ENCODE results near the gene SEMA4D.

SEMA4D gene

DNA sequence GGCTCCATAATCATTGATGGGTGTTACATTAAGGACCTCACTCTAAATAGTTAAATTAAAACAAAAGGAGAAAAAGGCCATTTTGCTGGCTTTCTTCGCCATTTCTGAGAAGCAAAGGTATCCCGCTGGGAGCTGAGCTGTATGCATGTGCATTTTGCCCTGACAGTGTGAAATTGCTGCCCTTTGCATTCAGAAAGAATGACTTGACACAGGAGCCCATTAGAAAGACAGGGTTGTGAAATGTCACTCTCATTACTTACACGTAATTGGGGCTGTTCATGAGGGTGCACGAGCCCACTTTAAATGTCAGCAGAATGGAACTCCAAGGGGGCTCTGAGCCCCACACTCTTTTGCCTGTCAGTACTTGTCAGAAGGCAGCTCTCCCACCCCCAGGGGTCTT is 85.0 kb downstream of the SEMA4D start:
- DNase-seq (ENCODE audit: low read depth in 3 of 3) = no peak

DNA sequence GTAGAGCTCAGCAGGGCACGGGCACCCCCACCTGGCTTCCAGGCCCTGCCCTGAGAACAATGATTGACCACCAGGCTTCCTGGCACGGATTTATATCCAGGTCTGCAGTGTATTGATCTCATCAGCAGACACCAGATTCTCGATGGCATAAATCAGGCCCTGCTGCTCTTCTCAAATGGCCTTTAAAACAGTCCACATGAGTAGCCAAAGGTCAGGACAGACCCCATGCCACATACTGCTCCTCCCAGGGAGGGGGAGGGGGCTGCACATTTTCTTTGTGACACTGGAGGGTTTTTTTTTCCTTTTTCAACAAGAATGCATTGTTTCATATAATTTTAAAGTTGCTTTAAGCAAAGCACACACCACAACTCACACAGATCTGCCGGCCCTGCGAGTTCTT is 85.4 kb downstream of the SEMA4D start:
- no peak for DNase-seq (ENCODE audit: low read depth in 3 of 3)

DNA sequence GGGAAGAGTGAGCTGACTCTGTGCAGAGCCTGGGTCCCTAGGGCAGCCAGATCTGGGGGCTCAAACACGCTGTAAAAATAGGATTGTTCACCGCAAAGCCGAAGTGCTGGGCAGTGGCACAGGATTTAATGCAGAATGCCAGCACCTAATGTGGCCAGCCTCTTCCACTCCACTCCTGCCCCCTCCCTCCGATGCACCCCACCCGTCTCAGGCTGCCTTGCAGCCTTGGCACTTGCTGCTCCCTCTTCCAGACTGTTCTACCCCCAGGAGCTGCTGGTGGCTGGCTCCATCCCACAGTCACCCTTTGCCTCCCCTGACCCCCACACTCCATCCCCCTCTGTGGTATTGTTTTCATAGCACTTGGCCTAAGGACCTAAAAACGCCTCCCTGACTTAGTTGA is 86.2 kb downstream of the SEMA4D start:
- no peak for DNase-seq (ENCODE audit: low read depth in 3 of 3)

DNA sequence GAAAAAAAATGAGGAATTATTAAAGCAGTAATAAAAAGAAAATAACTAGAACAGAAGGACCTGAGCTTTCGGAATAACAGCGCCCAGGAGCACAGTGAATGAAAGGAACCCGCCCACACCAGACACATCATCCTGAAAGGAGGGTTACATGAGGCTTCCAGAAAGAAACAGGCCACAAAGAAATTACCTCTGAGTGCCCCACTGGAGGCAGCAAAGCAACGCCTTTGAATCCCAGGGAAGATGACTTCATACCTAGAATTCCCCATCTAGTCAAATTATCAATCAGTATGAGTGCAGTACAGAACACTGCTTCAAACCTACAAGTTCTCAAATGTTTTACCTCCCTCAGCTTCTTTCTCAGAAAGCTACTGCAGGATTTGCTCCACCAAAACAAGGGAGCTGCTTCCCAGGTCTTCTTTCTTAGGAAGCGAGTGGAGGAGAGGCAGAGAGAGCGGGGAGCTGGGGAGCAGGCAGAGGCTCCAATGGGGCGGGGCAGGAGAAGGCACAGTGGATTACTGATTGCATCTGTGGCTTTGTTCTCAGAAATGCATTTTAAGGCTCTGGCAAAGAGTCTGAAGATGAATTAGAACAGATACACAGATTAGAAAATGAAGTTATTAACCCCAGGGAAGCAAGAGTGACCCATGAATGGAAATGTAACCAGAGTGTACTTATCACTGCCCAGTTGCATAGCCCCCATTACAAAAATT is 87.1 kb downstream of the SEMA4D start:
- peak; percentile 55 to 69 (median 68) for DNase-seq (ENCODE audit: low read depth in 3 of 3)

DNA sequence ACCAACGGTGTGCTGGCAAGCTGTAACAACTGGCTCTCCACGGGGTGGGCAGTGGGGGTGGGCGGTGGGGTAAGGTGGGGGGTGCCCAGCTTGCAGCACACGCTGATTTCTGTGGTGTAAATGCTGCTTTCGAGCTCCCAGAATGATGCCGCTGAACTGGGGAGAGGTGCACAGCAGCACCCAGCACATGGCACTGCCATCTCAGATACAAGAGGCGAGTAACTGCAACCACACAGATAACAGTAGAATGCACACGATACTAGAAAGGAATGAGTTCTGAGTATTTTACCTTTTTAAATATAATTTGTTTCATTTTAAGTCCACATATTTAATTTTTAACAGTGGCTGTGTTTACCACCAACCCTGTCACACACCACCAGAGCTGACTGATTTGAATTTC is 87.9 kb downstream of the SEMA4D start:
- DNase-seq (ENCODE audit: low read depth in 3 of 3) = no peak

DNA sequence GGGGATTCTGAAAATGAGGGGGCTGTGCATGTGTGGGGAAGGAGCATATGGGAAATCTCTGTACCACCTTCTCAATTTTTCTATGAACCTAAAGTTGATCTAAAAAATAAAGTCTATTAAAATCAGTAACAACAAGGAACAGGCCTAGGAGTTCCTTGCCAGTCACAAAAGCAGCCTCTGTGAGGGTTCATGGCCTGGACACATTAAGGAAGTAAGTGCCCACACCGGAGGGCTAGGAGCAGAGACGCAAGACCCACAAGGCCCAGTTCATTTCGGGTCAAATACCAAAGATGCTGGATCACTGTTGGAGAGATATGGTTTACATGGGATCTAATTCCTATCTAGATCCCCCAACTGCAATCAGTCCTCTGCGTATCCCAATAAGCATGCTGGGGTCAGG is 88.4 kb downstream of the SEMA4D start:
- no peak for DNase-seq (ENCODE audit: low read depth in 3 of 3)

DNA sequence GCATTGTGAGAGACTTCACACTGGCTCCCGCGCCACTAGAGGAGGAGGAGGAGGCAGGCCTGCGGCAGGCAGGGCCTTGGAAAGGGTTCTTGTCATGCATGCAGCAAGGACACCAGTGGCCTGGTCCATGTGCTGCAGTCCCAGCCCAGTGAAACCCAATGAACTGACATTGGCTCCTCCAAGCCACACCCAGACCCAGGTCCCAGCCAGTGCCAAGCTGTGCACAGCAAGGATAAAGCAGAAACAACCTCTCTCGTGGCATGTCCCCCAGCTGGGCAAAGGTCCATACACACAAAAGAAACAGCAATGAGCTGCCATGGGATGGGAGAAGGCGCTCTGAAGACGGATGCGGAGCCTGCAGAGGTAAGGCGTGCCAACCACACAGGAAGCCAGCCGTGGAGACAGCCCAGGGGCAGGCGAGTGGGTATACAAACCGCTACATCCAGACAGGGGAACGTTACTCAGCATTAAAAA is 89.2 kb downstream of the SEMA4D start:
- DNase-seq (ENCODE audit: low read depth in 3 of 3) = peak in 1 of 3 experiments; percentile 62

DNA sequence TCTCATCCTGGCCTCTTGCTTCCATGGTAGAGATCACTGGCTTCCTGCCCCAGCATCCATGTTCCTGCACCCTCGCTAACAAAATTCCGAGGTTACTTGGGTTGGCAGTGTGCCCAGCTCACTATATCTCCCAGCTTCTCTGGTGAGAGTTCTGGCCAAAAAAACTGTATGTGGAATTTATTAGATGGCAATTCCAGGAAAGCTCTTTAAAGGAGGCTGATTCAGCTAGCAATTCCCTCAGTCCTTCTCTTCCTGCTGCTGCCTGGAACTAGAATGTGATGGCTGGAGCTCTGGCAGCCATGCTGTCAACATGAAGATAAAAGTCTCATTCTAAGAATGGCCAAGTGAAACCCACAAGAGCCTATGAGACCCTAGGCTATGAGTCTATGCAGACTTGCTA is 90.8 kb downstream of the SEMA4D start:
- no peak for DNase-seq (ENCODE audit: low read depth in 3 of 3)

DNA sequence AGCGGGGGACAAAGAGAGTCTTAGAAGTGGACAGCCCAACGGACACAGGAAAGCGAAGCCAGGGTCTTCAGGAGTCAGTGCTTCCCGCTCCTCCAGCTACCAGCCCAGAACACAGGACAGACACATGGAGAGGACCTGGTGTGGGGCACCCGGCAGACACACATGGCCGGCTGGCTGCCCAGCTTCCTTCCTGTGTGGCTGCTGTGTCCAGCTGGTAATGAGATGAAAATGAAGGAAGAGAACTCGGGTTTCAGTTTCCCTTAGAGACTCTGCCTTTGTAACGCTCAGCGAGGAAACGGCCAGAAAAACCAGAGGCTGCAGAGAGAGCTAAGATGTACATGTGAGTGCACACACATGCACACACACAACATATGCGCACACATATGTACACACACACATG is 92.1 kb downstream of the SEMA4D start:
- no peak for DNase-seq (ENCODE audit: low read depth in 3 of 3)

DNA sequence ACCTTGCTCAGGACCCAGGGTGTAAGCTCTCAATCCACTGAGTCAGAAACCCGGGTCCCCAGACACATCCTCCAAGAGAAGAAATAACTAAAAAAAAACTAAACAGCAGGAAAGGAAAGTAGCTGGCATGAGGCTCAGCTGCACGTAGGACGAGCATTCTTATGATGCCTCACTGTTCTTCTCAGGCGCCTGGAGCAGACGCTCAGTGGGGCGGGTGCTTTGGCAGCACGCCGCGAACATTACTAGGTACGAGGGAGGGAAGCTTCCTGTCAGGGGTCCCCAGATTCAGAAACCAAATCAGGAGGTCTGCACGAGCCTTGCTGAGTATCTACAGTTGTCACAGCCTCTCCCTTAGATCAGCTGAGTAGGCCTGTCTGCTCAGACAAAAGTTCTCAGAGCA is 93.8 kb downstream of the SEMA4D start:
- DNase-seq (ENCODE audit: low read depth in 3 of 3) = no peak

DNA sequence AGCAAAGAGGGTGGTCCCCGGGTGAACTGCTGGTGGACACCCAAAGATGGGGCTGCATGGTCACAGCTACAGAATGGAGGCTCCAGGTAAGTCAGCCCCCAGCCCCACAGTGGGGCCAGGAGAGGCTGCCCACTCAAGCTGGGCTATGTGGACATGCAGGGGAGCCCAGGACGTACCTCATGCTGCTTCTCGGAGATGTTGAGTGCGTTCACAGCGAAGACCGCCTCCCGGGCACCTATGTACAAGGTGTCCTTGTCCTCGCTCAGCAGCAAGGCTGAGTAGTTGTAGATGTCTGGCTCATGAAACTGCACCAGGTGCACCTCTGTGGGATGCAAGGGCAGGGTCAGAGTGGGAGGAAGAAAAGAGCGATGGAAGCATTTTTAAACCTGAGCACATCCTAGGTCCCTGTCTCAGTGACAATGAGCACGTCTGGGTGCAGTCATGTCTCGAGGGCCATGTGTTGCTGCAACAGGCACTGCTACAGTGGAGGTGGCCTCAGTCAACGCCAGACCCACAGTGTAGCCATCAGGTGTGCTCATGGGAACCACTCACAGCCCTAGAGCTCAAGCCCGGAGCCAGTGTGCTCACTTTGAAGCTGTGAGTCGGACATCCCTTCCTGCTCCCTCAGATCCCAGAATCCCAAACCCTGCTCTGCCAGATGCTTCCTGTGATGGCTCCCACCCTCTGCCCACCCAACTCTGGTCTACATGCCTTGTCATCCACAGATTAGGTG is 95.1 kb downstream of the SEMA4D start:
- no peak for DNase-seq (ENCODE audit: low read depth in 3 of 3)

DNA sequence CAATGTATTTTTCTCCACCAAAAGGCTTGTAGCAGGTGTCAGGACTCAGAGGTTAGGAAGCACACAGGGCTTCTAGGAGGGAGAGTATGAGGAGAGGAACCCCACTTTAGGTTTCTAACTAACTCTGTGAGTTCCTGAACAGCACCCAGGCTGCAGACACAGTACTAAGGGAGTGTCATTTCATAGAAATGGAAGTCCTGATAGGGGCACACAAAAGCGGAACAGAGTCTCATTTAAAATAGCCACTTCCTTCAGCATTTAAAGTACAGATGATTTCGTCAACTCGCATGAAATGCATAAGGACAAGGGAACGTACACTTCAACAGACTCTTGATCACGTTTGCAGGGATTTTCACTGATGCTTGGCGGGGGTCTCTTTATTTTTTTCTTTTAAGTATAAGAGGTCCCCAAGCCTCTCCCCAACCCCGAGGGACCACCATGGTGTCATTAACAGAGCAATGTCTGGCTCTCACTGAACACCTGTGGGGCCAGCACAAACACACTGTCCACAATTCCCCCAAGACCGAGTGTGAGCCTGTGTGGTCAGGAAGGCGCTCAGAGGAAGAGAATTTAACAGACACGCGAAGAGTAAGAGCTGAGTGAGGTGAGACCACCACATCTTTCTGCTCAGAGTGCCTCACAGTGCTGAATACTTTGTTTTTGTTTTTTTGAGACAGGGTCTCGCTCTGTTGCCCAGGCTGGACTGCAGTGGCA is 97.4 kb downstream of the SEMA4D start:
- DNase-seq (ENCODE audit: low read depth in 3 of 3) = no peak

DNA sequence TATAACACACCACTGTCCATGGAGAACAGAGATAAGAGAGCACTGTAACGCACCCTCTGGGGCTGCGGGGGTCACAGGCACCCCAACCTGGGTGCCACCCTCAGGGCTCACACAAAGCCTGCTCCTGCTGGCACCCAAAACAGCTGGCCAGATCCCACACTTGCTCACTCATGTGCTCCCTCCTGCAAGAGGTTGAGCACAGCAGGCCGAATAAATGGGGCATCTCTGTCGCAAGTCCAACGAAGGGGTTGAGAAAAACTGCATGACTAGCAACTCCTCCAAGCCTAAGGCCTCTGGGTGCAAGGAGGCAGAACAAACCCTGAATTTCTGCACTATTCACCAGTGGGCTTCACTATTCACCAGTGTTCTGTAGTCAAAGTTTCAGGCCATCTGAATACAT is 99.3 kb downstream of the SEMA4D start:
- no peak for DNase-seq (ENCODE audit: low read depth in 3 of 3)

DNA sequence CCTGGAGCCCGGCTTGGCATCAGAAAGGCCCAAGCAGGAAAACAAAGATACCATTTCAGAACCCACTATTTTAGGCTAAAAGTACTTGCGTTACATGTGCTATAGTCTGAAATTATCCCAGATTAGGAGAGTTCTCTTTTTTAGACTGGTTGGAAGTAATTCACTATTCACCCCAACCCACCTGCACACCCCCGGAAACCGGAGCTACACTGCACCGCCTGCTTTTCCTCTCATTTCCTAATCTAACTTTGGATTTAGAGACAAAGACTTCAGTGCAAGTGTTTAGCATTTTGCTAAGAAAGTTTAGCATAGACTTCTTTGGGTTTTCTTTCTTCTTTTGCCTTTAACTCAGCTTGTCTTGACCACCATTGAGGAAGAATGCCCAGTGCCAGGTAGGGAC is 100.4 kb downstream of the SEMA4D start:
- DNase-seq (ENCODE audit: low read depth in 3 of 3) = no peak

DNA sequence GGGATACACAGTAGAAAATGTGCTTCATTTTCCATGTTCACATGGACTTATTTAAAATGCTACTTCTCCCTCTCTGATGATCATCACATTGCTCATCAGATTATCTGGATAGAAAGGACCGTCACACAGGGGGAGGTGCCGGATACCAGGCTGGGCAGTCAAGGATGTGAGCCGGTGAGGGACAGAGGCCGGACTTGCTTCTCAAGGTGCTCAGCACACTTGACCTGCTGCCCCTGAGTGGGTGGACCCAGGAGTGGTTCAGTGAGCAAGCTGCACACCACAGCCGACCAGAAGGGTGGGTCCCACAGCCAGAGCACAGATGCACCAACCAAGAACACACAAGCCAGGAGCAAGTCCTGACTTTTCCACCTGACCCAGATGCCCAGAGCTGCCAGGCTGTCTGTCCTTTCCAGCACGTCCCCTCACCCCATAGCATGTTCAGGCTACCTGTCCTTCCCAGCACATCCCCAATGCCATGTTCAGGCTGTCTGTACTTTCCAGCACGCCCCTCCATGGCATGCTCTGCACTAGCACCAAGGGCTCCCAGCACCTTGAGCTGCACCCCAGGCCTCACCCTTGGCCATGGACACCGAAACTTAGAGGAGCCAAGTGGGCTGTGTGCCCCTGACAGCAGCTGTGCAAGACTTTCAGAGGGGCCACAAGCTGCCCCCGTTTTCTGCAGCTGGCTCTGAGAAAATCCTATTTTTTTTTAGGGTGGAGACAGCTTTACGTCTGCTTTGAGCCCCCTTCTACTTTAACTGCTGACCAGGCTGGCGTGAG is 101.8 kb downstream of the SEMA4D start:
- DNase-seq (ENCODE audit: low read depth in 3 of 3) = no peak

DNA sequence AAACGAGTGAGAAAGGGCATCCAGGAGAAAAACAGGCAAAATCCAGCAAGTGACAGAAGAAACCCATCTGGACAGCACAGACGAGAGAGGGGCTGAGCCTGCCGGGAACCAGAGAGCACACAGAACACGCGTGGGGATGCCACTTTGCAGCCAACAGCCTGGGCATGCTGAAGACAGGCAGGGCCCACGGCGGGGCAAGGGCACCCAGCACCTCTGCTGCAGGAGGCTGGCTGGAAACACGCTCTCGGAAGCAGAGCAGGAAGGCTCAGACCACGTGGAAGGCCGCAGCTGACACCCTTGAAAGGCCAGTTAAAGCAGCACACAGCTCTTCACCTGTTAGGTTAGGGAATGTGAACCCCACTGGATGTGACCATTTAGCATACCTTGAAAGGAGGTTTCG is 103.5 kb downstream of the SEMA4D start:
- DNase-seq (ENCODE audit: low read depth in 3 of 3) = no peak

DNA sequence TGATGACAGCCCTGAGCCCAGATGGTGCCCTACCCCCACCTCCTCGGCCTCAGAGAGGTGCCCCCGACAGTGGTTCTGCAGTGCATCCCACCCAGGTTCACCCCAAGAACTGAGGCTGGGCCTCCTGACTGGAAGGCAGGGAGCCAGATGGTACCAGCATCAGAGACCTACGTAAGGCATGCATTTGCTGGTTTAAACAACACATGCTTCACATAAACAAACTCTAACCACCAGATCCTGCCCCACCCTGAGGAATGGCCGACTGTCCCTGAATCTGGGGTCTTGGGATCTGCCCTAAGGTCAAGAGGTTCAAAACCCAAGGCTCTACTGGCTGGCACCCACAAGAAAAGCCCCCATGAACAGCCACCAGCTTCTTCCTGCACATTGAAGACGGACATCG is 106.3 kb downstream of the SEMA4D start:
- DNase-seq (ENCODE audit: low read depth in 3 of 3) = no peak

DNA sequence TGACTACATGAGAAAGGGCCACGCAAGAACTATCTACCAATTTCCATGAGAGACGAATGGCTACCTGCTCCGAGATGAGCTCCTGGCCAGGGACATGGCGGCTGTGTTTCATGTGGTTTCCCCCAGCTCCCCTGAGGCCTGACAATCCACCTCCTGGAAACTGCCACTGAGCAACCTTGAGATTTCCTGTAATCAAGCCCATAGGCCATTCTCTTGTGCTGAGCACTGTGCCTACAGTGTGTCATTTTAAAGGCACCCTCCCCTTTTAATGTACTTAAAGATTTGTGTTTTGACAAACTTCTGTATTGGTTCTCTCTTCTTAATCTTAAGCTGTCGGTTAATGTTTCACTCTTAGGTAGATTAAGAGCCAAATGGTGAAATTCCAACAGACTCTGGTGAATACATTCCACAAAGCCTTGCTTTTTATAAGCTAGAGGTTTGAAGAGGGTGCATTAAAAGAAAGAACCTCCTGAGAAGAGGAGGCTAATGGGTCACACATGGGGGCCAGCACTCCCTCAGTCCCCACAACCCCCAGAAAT is 107.3 kb downstream of the SEMA4D start:
- DNase-seq (ENCODE audit: low read depth in 3 of 3) = no peak

DNA sequence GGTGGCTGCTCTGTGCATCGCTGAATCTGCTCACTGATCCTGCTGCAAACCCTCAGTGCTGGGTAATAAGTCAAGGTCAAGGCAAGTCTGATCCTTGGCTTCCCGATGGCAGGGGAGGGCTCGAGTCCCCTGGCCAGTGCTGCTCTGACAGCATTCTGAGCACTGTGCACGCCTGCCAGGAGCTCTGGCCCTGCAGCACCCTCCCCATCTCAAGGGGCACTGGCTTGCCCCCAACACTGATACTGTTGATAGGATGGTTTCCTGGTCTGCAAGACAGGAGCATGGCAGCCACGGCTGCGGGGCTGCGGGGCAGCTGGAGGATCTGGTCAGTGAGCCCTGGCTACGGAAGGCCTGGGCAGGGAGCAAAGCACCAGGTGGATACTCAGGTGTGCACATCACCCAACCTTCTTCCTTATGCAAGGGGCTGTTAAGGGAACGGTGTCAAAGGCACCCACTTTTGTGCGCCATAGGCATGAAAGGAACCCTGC is 107.8 kb downstream of the SEMA4D start:
- no peak for DNase-seq (ENCODE audit: low read depth in 3 of 3)

DNA sequence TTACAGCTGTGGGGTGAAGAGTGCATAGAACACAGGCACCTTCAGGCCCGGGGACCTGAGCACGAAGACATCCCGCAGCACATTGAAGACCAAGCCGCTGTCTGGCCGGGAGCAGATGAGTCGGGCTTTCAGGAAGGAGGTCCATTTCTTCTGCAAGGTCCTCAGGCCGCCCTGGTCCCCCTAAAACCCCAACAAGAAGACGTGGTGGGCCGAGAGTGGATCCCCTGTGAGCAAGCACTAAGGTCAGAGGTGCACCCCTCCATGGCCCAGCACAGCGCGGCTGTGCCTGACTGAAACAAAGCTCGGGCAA is 109.1 kb downstream of the SEMA4D start:
- no peak for DNase-seq (ENCODE audit: low read depth in 3 of 3)

DNA sequence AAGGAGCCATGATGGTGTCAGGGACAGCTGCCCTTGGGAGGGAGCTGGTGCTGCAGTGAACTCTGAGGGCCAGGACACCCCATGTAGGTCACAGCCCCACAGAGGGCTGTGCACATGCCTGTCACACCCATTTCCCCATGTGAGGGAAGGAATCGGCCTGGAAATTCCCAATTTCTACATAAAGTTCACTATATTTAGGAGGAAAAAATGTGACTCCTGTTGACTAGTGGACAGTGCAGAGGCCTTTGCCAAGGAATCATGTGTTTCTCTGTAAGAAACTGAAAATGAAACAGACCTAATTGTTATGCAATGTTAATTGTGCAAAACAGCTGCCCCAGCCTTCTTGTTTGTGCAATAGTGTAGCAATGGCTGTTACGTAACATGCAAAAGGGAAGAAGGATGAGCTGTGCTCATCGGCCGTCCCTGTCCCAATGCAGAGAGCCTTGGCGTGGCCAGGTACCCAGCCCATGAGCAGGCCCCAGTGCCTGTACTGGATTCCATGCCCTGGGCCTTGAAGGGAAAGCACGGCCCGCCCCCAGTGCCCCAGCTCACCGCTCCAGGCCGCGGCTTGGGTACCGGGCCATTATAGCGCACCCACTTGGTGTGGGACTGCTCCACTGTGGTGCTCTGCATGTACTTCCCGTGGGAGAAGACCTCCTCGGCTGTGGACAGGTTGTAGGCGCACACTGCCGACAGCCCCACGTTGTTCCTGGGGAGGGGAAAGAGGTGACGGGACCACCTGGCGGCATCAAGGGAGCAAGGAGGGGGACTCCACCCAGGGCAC is 109.6 kb downstream of the SEMA4D start:
- DNase-seq (ENCODE audit: low read depth in 3 of 3) = no peak

Data from stimulated activated CD4-positive, alpha-beta T cell treated with anti-CD3 and anti-CD28 coated beads, TNF-alpha, amount 100 ng/mL, for 24 hours (primary cell).